ENCODE data around the gene FBXO36. TPM values are rescaled to one million over a fixed set of nuclear protein-coding genes. Genes with fewer than 3 reads are reported as not detected.

Gene FBXO36
- total RNA-seq, 6 donors from 2014 or later, result 2.4 to 13.8 (median 4.5) TPM

DNA sequence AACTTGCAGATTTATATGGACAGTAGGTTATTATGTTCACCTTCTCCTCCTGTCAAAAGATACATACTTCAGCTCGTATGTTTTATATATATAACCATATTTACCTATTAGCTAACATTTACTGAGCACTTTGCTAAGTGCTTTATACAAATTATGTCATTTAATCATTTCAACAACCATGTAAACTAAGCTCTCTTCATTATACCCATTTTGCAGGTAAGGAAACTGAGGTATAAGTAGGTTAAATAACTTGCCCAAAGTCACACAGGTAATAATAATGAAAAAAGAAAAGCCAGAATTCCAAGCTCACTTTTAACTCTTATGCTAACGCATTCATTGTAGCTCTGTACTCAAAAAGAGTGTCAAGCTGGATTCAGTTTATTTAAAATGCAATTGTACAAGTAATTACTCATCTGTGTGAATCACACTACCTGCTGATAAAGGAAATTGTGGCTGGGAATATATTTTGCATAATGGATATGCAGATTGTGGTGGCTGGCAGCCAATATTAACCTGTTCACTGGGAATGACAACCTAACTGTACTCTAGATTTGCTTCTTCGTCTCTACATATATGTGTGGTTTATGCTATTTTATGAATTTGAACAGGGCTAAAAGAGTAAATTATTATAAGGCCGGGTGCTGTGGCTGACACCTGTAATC is 125.8 kb downstream of the FBXO36 start:
- Histone ChIP-seq H3K27ac (no peak overlapping the region), H3K27me3 (no peaks in the 10 kb centered on the region), H3K4me3 (no peak overlapping the region), H3K36me3 (peaks cover 0 to 4% (median 0%) of the 10 kb centered on the region in 4 donors), H3K4me1 (no peaks in the 10 kb centered on the region), H3K9me3 (no peaks in the 10 kb centered on the region)
- TF ChIP-seq POLR2AphosphoS5 (IDR thresholded peaks at IDR 0.05), result no peak
- ATAC-seq (ENCODE audit: low FRiP score in 2 of 2) (no peak), DNase-seq (no peak)
- WGBS, 2 donors, result 86 to 93% methylated on average over 4 of the region's 4 CpGs

DNA sequence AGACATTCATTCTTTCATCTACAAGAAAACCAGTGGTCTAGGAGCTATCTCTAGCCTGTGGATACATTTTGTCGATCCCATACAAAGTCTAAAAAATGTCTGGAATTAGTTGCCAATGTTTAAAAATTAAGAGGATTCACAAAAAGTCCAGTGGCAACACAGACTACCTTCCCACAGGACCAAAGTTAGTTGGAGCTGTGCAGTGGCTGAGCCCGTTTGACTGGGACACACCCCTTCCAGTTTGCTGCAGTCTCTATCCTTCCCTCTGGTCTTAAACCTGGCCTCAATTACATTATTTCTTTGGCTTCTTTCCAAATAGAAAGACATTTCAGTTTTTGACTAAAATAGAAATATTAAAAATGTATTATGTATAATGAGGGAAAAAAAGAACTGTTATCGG is 127.8 kb downstream of the FBXO36 start:
- Histone ChIP-seq H3K4me3 (no peak overlapping the region), H3K27me3 (no peaks in the 10 kb centered on the region), H3K27ac (no peak overlapping the region), H3K4me1 (no peaks in the 10 kb centered on the region), H3K36me3 (peaks cover 0 to 4% (median 0%) of the 10 kb centered on the region in 4 donors), H3K9me3 (no peaks in the 10 kb centered on the region)
- 72% methylated on average over 3 of the region's 3 CpGs for WGBS, 2 donors
- no peak for DNase-seq
- no peak for ATAC-seq (ENCODE audit: low FRiP score in 2 of 2)
- TF ChIP-seq, protein P1, sequence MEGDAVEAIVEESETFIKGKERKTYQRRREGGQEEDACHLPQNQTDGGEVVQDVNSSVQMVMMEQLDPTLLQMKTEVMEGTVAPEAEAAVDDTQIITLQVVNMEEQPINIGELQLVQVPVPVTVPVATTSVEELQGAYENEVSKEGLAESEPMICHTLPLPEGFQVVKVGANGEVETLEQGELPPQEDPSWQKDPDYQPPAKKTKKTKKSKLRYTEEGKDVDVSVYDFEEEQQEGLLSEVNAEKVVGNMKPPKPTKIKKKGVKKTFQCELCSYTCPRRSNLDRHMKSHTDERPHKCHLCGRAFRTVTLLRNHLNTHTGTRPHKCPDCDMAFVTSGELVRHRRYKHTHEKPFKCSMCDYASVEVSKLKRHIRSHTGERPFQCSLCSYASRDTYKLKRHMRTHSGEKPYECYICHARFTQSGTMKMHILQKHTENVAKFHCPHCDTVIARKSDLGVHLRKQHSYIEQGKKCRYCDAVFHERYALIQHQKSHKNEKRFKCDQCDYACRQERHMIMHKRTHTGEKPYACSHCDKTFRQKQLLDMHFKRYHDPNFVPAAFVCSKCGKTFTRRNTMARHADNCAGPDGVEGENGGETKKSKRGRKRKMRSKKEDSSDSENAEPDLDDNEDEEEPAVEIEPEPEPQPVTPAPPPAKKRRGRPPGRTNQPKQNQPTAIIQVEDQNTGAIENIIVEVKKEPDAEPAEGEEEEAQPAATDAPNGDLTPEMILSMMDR (IDR thresholded peaks at IDR 0.05), result no peak
- TF ChIP-seq POLR2AphosphoS5 (IDR thresholded peaks at IDR 0.05) (no peak), EP300 (IDR thresholded peaks at IDR 0.05) (no peak), POLR2A (IDR thresholded peaks at IDR 0.05) (no peak)

DNA sequence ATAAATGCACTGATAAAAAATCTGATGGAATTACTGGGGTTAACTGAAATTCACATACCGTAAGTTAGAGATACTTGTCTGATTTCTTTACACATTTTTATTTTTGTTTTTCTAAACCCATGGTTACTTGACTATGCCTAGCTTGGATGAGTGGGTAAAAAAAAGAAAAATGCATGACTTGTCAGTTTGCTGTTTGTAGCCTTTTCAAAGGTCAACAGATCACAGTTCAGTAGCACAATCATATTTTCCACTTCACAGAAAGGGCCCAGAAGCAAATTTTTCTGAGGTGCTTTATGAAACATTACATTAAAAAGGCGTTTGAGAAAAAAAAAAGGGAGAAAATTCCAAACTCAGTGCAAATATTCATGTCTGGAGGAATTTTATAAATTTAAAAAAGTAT is 130.0 kb downstream of the FBXO36 start:
- H3K27me3 ChIP-seq, result no peaks in the 10 kb centered on the region
- WGBS, 2 donors, result 66 to 72% methylated on average over 2 of the region's 2 CpGs
- H3K9me3 ChIP-seq, result no peaks in the 10 kb centered on the region
- H3K27ac ChIP-seq, result no peak overlapping the region
- no peaks in the 10 kb centered on the region for H3K4me1 ChIP-seq
- TF ChIP-seq EP300 (IDR thresholded peaks at IDR 0.05) (no peak), POLR2AphosphoS5 (IDR thresholded peaks at IDR 0.05) (no peak), POLR2A (IDR thresholded peaks at IDR 0.05) (no peak)
- TF ChIP-seq, protein P1 (IDR thresholded peaks at IDR 0.05), result no peak
- no peak for DNase-seq
- H3K4me3 ChIP-seq, result no peak overlapping the region
- ATAC-seq (ENCODE audit: low FRiP score in 2 of 2), result no peak
- no peaks in the 10 kb centered on the region for H3K36me3 ChIP-seq

DNA sequence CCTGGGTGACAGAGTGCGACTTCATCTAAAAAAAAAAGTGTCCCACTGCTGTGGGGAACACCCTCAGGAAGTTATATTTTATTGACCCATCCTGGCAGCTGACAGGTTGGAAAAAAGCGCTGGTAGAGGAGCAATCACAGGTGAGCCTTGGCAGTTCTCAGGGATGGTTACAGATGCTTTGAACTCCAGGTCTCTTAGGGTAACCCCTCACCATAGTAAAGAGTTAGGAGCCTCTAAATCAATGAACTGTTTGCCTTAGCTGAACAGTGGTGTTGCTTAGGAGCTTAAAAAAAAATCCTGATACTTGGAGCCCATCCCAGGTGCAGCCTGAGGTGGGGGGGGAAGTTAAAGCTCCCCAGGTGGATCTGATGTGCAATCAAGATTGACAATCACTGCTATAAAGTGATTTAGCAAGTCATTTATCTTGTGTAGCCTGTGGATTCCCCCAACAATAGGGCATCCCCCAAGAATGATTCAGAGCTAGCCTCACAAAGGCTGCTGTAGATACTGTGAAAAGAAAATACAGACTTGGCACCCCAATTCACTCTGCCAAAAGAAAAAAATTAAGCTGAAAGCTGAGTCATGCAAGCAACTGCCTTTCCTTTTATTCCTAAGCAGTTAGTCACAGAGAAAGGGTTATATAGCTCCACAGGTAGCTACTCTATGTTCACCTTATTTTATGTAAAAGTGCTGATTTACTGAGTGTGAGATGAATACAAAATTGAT is 131.6 kb downstream of the FBXO36 start:
- no peaks in the 10 kb centered on the region for H3K9me3 ChIP-seq
- no peaks in the 10 kb centered on the region for H3K36me3 ChIP-seq
- ATAC-seq (ENCODE audit: low FRiP score in 2 of 2) (no peak), DNase-seq (no peak)
- TF ChIP-seq POLR2A (IDR thresholded peaks at IDR 0.05) (no peak), EP300 (IDR thresholded peaks at IDR 0.05) (no peak), POLR2AphosphoS5 (IDR thresholded peaks at IDR 0.05) (no peak)
- TF ChIP-seq, protein P1 (IDR thresholded peaks at IDR 0.05), result no peak
- no peaks in the 10 kb centered on the region for H3K4me1 ChIP-seq
- no peak overlapping the region for H3K4me3 ChIP-seq
- WGBS, 2 donors, result 90% methylated on average over 2 of the region's 2 CpGs
- H3K27me3 ChIP-seq, result no peaks in the 10 kb centered on the region
- no peak overlapping the region for H3K27ac ChIP-seq

DNA sequence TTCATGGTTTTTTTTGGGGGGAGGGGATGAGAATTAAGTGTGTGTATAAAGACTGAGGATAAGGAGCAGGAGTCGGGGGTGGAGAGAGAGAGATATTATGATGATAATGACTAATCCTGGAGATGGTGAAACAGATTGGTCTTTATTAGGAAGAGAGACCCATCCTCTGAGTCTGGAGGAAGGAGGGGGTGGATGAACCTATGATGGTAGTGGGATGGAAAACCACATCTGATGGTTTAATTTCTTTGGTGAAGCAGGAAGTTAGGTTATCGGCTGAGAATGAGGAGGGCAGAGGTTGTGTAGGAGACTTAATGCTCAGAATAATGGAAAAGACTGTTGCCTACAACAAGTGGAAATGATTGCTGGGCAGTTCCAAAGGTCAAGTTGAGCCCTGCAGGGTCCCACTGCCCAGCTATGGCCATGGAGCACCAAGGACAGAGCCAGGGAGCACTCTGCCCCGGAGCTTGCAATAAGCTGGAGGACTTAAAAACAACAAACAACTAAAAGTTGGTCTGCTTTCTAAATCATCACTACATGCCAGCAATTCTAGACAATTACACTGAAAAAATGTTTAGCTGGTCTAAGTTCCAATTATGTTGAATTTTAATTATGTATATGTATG is 138.5 kb downstream of the FBXO36 start:
- Histone ChIP-seq H3K4me3 (no peak overlapping the region), H3K36me3 (no peaks in the 10 kb centered on the region), H3K9me3 (no peaks in the 10 kb centered on the region), H3K27ac (no peak overlapping the region), H3K4me1 (no peaks in the 10 kb centered on the region), H3K27me3 (no peaks in the 10 kb centered on the region)
- ATAC-seq (ENCODE audit: low FRiP score in 2 of 2) (no peak), DNase-seq (no peak)
- TF ChIP-seq EP300 (IDR thresholded peaks at IDR 0.05), result no peak
- TF ChIP-seq POLR2AphosphoS5 (IDR thresholded peaks at IDR 0.05), result no peak
- TF ChIP-seq, protein P1 (IDR thresholded peaks at IDR 0.05), result no peak
- no peak for TF ChIP-seq POLR2A (IDR thresholded peaks at IDR 0.05)
- 83 to 84% methylated on average over 3 of the region's 3 CpGs for WGBS, 2 donors

All from upper lobe of left lung (tissue), 6 donors.